Hematopoietic multipotent progenitor cell treated with erythropoietin and hydrocortisone succinate and interleukin-3 and kit ligand, for 8 days (in vitro differentiated cells): ENCODE measurements around the gene BIN1.

Experiments used
- DNase-seq: peaks from one replicate; pipeline ENCODE4 v3.0.0-alpha.2; 2015

Gene BIN1

GRCh38 chr2:127106991-127107621 lies at the start of gene BIN1:
BIN1 (minus strand) TSS chr2:127107154; CDS start chr2:127106943, 211 bp downstream.
- DNase-seq = peak; percentile 50

GRCh38 chr2:127155947-127156346 lies 49.0 kb upstream of the BIN1 start:
- DNase-seq = no peak

GRCh38 chr2:127155028-127155581 lies 48.2 kb upstream of the BIN1 start:
- DNase-seq = no peak

DNA sequence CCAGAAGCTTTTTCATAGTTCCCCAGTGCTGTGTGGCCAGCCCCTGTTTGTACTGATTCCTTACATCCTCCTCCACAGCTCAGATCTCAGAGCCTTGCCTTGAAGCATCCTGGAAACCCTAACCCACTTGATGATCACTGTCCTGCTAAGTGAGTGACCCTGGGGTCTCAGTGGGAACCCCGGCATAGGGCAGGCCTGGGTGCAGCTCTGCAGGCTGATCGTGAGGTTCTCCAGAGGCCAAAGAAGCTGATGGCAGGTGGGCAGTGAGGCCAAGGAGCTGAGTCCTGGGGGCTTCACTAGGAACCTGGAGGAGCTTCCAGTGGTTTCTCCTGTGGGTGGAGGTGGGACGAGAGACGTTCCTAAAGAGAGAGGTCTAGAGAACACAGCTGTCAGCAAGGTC lies 47.4 kb upstream of the BIN1 start:
- no peak for DNase-seq

- no peak for DNase-seq
Measured at GRCh38 chr2:127153691-127154158, 46.8 kb upstream of the BIN1 start.

DNA sequence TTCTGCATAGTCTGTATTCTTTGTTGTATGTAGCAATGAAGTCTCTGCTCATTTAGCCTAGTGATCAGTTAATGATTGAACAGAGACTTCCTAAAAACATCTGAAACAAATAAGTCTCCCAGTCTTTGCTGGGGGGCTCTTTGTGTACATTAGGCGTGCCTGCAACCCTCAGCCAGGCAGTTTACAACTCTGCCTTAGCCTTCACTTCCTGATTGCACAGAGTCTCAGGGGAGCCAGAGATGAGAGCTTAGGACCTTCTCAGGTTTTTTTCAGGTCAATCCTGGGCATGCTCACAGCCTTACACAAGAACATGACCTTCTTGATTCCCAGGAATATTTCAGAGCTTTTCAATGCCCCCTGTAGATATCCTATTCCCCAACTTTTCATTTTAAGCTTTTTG lies 44.0 kb upstream of the BIN1 start:
- no peak for DNase-seq

DNA sequence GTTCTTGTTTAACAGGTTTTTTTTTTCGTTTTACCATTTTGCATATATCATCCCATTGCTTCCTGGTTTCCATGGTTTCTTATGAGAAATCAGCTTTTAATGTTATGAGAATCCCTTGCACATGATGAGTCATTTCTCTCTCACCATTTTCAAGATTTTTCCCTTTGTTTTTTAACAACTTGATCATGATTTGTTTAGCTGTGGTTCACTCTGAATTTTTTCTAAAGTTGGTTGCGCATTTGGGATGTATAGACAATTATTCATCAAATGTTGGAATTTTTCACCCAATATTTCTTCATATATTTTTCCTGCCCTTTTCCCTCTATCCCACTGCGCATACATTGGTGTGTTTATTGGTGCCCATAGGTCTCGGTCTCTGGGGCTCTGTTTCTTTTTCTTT lies 42.4 kb upstream of the BIN1 start:
- no peak for DNase-seq

DNA sequence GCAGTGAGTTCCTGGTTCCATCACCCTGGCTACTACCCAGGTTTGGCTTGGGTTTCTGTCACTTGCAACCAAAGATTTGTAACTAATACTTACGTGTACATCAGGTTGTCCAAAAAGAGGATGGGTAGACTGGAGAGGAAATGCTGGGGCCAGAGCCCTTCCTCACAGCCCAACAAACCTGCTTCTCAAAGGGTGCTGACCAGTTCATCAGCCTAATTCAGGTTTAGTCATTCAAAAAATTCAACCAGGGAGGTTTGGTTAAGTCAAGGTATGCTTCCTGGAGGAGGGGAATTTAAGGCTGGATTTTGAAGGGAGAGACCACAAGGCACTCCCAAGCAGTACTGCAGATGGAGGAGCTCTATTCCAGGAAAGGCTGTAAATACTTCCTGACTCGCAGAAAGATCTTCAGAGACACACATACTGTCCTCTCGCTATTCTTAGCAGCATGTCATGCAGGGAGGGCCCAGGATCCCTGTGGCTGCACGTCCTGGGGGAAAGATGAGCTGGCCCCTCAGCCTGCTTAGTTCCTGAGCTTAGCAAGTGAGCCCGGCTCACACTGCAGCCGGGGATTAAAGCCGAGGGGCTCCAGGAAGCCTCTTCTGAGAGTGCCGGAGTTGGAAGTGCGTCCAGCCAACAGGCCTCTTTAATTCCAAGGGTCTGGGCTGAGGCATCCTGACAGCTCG lies 40.0 kb upstream of the BIN1 start:
- no peak for DNase-seq

DNA sequence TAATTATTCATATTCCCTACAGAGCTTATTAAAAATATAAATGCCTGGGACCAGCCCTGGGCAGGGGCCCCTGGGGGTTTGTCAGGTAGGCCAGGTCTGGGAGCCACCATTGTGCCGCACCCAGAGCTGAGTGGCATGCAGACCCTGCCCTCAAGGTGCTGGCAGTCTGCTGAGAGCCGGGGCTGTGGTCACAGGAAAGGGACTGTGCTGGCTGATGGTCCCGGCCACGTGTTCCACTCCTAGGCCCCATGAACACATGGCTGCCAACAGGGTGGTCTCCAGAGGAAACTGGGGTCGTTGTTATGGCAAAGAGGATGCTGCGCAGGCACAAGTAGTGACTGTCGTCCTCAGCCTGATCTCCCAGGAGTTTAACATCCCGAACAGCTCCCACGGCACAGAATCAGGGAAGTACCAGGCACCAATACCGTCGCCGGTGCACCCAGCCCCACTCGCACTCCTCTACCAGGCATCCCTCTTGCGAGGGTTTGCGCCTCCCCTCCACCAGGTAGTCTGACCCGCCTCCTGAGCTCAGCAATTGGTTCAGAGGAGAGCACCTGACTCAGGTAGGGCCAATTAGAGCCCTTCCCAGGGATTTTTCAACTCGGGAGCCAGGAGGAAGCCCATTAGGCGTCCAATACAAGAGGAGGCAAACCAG lies 39.2 kb upstream of the BIN1 start:
- DNase-seq = no peak

DNA sequence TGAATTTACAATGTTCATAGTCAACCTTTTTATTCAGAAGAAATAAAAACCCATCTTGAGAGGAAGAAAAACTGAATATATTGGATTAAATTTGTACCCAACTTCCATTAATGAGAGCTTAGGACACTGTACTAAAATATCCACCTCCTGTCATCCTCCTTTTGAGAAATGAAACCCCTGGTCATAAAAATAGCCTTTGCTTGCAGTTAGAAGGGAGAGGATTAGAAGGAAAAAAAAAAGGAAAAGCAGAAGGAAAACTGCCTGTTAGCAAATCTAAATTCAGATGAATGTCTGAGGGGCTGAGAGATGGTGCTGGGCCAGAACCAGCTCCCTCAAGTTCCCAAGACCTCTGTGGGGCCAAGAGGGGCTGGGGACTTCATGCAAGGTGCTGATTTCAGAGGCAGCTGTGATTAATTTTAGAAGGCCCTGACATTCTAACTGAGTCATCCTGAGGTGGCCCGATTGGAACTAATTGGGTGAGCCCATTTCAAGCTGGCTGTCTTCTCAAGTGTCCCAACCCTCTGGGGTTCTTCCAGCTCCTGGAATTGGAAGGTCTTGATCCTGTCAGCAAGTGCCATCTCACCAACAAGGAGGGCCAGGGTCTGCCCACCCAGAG lies 38.4 kb upstream of the BIN1 start:
- no peak for DNase-seq

DNA sequence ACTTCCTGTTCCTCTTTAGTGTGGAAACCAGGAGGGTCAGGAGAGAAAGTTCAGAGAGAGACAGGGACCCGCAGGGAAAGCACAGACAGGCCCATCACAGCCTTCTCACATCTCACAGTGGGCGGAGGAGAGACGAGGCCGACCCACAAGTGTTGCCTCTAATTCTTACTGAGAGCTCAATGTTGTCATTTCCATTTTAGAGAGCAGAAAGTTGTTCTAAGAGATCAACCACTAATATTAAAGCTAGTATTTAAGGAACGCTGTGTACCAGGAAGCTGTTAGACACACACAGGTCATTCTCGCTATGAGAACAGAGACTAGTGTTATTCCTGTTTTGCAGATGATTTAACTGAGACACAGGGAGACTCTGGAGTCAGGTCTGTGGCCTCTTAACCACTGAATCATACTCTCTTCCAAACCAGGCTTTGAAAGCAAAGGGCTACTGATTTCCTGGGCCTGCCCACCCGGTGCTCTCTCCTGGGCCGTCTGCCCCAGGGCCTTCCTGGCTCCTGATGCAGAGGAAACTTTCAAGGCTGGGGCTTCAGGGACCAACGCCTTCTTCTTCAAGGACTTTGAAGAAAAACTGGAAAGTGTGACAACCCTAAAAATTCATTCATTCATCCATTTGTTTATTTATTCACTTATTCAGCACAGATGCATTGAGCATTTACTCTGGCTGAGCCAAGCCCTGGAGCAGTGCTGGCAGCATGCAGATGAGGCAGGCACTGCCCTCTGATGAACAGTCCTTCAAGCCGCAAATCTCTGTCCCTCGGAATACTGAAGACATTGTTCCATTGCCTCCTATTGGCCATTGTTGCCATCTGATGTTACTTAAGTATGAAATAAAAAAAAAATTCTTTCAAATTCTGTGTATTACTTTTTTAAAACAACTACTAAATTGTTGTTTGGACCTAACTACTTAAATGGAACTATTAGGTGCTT lies 37.2 kb upstream of the BIN1 start:
- no peak for DNase-seq

GRCh38 chr2:127142663-127143630 lies 36.0 kb upstream of the BIN1 start:
- no peak for DNase-seq

GRCh38 chr2:127140538-127140937 lies 33.6 kb upstream of the BIN1 start:
- DNase-seq = no peak

DNA sequence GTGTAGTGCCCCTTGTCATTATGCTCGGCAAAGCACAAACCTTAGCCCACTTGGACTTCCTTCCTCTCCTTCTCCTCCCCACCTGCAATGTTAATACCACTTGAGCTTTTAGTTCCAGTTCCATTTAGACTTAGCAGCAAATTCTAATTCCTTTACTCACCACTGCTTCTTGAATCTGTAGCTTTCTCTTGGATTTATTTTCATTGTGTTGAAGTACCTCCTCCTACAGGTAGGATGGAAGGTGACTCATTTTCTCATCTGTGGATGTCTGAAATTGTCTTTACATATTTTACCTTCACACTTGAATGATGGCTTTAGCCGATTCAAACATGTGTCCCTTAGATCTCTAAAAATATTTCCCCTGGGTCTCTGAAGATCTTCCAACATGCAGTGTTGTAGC lies 32.8 kb upstream of the BIN1 start:
- DNase-seq = no peak

- no peak for DNase-seq
Measured at GRCh38 chr2:127138281-127138680, 31.3 kb upstream of the BIN1 start.

GRCh38 chr2:127137741-127138140 lies 30.8 kb upstream of the BIN1 start:
- DNase-seq = no peak

GRCh38 chr2:127137225-127137624 lies 30.3 kb upstream of the BIN1 start:
- DNase-seq = no peak

DNA sequence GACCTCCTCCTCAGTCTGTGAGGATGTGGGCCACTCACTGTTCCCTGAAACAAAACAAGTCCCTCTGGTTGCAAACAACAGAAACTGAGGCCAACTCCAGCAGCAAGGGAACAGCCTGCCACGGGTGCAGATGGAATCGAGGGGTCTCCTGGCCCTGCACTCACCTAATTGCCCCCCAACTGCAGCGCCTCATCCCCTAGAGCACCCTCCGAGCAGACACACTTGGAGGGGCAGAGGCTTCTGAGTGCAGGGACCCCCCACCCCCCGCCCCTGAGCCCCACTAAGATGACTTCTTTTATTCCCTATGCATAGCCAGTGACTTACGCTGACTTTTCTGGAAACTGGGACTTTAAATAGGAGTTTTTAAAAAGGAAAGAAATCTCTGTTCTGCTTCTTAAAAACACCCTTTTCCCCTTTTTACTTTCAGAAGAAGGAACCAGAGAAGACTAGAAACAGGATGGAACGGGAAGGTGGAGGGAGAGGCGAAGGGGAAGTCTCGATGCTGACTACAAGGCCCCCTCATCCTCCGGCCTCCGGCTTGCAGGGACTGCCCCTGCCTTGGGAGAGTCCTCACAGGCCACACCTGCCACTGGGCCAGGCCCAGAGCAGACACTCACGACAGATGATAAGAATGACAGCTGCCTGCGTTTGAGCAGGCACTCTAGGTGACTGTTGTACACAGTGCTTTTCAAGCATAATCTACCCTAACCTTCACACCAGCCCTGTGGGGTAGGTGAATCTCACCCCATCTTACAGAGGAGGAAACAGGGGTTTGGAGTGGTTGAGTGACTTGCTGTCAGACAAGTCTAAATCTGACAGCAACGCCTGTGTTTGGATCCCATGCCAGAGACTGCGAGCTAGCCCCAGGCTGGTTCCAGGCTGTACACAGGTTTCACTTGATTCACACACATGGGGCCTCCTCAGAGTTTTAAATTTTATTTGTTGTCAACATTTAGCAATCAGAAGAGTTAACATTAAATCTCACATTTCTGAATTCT lies 28.2 kb upstream of the BIN1 start:
- DNase-seq = no peak

DNA sequence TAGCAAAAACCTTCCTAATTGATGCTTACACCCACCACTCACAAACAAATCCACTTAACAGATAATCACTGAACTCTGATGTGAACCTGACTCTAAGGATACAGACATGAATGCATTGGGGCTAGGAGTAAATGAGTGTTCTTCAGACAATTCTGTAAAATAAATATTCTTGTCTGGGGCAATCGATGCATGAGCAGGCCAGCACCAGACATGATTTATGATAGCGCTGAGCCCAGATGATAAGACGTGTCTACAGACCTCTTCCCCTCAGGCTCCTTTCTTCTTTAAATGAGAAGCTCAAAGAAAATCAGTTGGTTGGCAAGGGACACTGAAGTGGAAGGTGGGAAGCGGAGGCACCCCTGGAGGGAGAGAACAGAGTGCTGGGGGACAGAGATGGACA lies 27.3 kb upstream of the BIN1 start:
- no peak for DNase-seq

- DNase-seq = no peak
Measured at GRCh38 chr2:127133793-127134192, 26.8 kb upstream of the BIN1 start.
